Lower leg skin (tissue), 3 donors: ENCODE data around the gene HSPA4L.

Experiments
- CTCF ChIP-seq, 3 donors: fragments of 450-650 bp; IDR thresholded peaks; one replicate each; pipeline ENCODE4 v1.5.1; 2016; ENCODE audit warnings: antibody characterized with exemption in 3 of 3, mild to moderate bottlenecking in 3 of 3, moderate library complexity in 2 of 3
- POLR2A ChIP-seq, 2 donors: fragments of 450-650 bp; IDR thresholded peaks; one replicate each; pipeline ENCODE4 v1.6.1; 2016 to 2017; ENCODE audit warnings: antibody characterized with exemption in 2 of 2, mild to moderate bottlenecking in 1 of 2, moderate library complexity in 1 of 2

GRCh38 chr4:127776620-127777019 is 5.5 kb upstream of the HSPA4L start:
- no peak for TF ChIP-seq CTCF (IDR thresholded peaks at IDR 0.05)
- TF ChIP-seq POLR2A (IDR thresholded peaks at IDR 0.05): no peak
